WTC11 (cell line): Measurements from ENCODE around the gene CLSTN2. TPM values are rescaled to one million over a fixed set of nuclear protein-coding genes. Genes with fewer than 3 reads are reported as not detected.

ENCODE experiments used
- ATAC-seq: fragments of 200-7000 bp; cut with Tn5 transposase; 2 replicates; pipeline ENCODE4 v1.10.0; 2021; ENCODE audit warnings: mild to moderate bottlenecking, moderate library complexity
- CTCF ChIA-PET: fragments of 300-600 bp; sonication (Branson Sonifier 250); formaldehyde crosslinking; loops from one replicate; lab custom pipeline; 2021; ENCODE audit warnings: antibody characterized with exemption; lab: Charles Lee
- POLR2A ChIA-PET: fragments of 350-600 bp; sonication (Branson Sonifier 250); formaldehyde crosslinking; loops from one replicate; lab custom pipeline; 2021; ENCODE audit warnings: antibody characterized with exemption; lab: Charles Lee
- DNase-seq: peaks from one replicate; pipeline ENCODE4 v3.0.0; 2021; ENCODE audit warnings: low spot score
- H3K27ac Mint-ChIP-seq: 2 replicates; pipeline ENCODE4 v1.8.0; 2021; ENCODE audit warnings: mixed read lengths
- H3K27me3 Mint-ChIP-seq: 2 replicates; pipeline ENCODE4 v1.8.0; 2021; ENCODE audit warnings: low read depth, mild to moderate bottlenecking, moderate library complexity, mixed read lengths
- H3K36me3 Mint-ChIP-seq: 2 replicates; pipeline ENCODE4 v1.8.0; 2021; ENCODE audit warnings: mixed read lengths
- H3K4me1 Mint-ChIP-seq: 2 replicates; pipeline ENCODE4 v1.8.0; 2022; ENCODE audit warnings: mixed read lengths
- H3K4me3 Mint-ChIP-seq: 2 replicates; pipeline ENCODE4 v1.8.0; 2021; ENCODE audit warnings: mild to moderate bottlenecking, moderate library complexity, mixed read lengths
- H3K9me3 Mint-ChIP-seq: 2 replicates; pipeline ENCODE4 v1.8.0; 2021; ENCODE audit warnings: mixed read lengths
- AFF4 ChIP-seq: sonication (generic); formaldehyde crosslinking; IDR thresholded peaks from 2 replicates; pipeline ENCODE4 v1.8.1; 2023; ENCODE audit warnings: mild to moderate bottlenecking, missing genetic modification reagents, borderline replicate concordance
- ARID4B ChIP-seq: sonication (generic); formaldehyde crosslinking; IDR thresholded peaks from 2 replicates; pipeline ENCODE4 v1.8.0; 2023; ENCODE audit warnings: missing genetic modification reagents, mild to moderate bottlenecking, borderline replicate concordance
- E2F5 ChIP-seq: sonication (generic); formaldehyde crosslinking; IDR thresholded peaks from 2 replicates; pipeline ENCODE4 v1.8.1; 2022; ENCODE audit warnings: mild to moderate bottlenecking, moderate library complexity, missing genetic modification reagents
- EMX1 ChIP-seq: fragments of 250-450 bp; sonication (Bioruptor Pico); IDR thresholded peaks from 2 replicates; pipeline ENCODE4 v1.8.0; 2021; ENCODE audit warnings: mild to moderate bottlenecking
- ESRRA ChIP-seq: sonication (generic); formaldehyde crosslinking; IDR thresholded peaks from 2 replicates; pipeline ENCODE4 v1.8.1; 2022; ENCODE audit warnings: mild to moderate bottlenecking, missing genetic modification reagents, borderline replicate concordance
- ETV6 ChIP-seq: sonication (generic); formaldehyde crosslinking; IDR thresholded peaks from 2 replicates; pipeline ENCODE4 v1.8.1; 2022; ENCODE audit warnings: mild to moderate bottlenecking, missing genetic modification reagents
- FOXJ3 ChIP-seq: sonication (generic); formaldehyde crosslinking; IDR thresholded peaks from 2 replicates; pipeline ENCODE4 v1.9.0; 2021; ENCODE audit warnings: missing genetic modification reagents, mild to moderate bottlenecking, borderline replicate concordance
- FOXK1 ChIP-seq: sonication (generic); formaldehyde crosslinking; IDR thresholded peaks from 2 replicates; pipeline ENCODE4 v1.8.0; 2022; ENCODE audit warnings: mild to moderate bottlenecking, moderate library complexity, missing genetic modification reagents
- FOXP1 ChIP-seq: sonication (generic); formaldehyde crosslinking; IDR thresholded peaks from 2 replicates; pipeline ENCODE4 v1.8.0; 2022; ENCODE audit warnings: missing genetic modification reagents, mild to moderate bottlenecking, moderate library complexity, borderline replicate concordance
- GABPB1 ChIP-seq: sonication (generic); formaldehyde crosslinking; IDR thresholded peaks from 2 replicates; pipeline ENCODE4 v1.8.1; 2023; ENCODE audit warnings: mild to moderate bottlenecking, missing genetic modification reagents
- IRF1 ChIP-seq: sonication (generic); formaldehyde crosslinking; IDR thresholded peaks from 2 replicates; pipeline ENCODE4 v1.8.0; 2023; ENCODE audit warnings: missing genetic modification reagents
- MLX ChIP-seq: sonication (generic); formaldehyde crosslinking; IDR thresholded peaks from 2 replicates; pipeline ENCODE4 v1.8.1; 2023; ENCODE audit warnings: mild to moderate bottlenecking, missing genetic modification reagents, moderate library complexity
- MXD4 ChIP-seq: fragments of 250-450 bp; sonication (Bioruptor Pico); IDR thresholded peaks from 2 replicates; pipeline ENCODE4 v1.8.0; 2021; ENCODE audit warnings: mild to moderate bottlenecking, moderate library complexity, borderline replicate concordance
- MYBL2 ChIP-seq: sonication (generic); formaldehyde crosslinking; IDR thresholded peaks from 2 replicates; pipeline ENCODE4 v1.8.1; 2023; ENCODE audit warnings: mild to moderate bottlenecking, moderate library complexity, missing genetic modification reagents
- NR3C1 ChIP-seq: sonication (generic); formaldehyde crosslinking; conservative IDR thresholded peaks from 2 replicates; pipeline ENCODE4 v1.8.1; 2023; ENCODE audit warnings: low read depth, mild to moderate bottlenecking, missing genetic modification reagents
- PREB ChIP-seq: sonication (generic); formaldehyde crosslinking; IDR thresholded peaks from 2 replicates; pipeline ENCODE4 v1.8.1; 2022; ENCODE audit warnings: mild to moderate bottlenecking, missing genetic modification reagents, moderate library complexity, borderline replicate concordance
- PRRX2 ChIP-seq: fragments of 250-450 bp; sonication (Bioruptor Pico); IDR thresholded peaks from 2 replicates; pipeline ENCODE4 v1.8.0; 2021; ENCODE audit warnings: mild to moderate bottlenecking
- SP1 ChIP-seq: sonication (generic); formaldehyde crosslinking; conservative IDR thresholded peaks from 2 replicates; pipeline ENCODE4 v1.8.1; 2022; ENCODE audit warnings: missing genetic modification reagents
- ZNF512 ChIP-seq: sonication (generic); formaldehyde crosslinking; IDR thresholded peaks from 2 replicates; pipeline ENCODE4 v1.8.1; 2022; ENCODE audit warnings: missing genetic modification reagents, borderline replicate concordance
- total RNA-seq: library from RNA; stranded (reverse); gene quantifications from 3 replicates; pipeline ENCODE4 v1.2.3, GENCODE V29; 2021

The CLSTN2 gene
- total RNA-seq, 1 experiment from 2014 or later, result 0.35 TPM

- peaks cover 4% of the 10 kb centered on the region; the same call in 1 of the 2 replicates for H3K27me3 Mint-ChIP-seq
- TF ChIP-seq E2F5 (CRISPR knock-in tag) (no peak), FOXJ3 (CRISPR knock-in tag) (no peak), ETV6 (CRISPR knock-in tag) (no peak), EMX1 (CRISPR knock-in tag) (no peak), NR3C1 (CRISPR knock-in tag) (no peak), SP1 (no peak), MYBL2 (CRISPR knock-in tag) (no peak), IRF1 (no peak)
- POLR2A ChIA-PET, result interaction anchor here (0.5 kb wide), 1 partner anchor 336 kb away, joined by 5 read pairs; no protein-coding TSS in a partner anchor
- no peaks in the 10 kb centered on the region for H3K36me3 Mint-ChIP-seq
- DNase-seq (no peak), ATAC-seq (no peak)
- H3K4me1 Mint-ChIP-seq, result peaks cover 8% of the 10 kb centered on the region; the same call in 1 of the 2 replicates
- no peak overlapping the region for H3K4me3 Mint-ChIP-seq
- CTCF ChIA-PET, result no interaction called here
- no peaks in the 10 kb centered on the region for H3K9me3 Mint-ChIP-seq
- no peak overlapping the region for H3K27ac Mint-ChIP-seq
Measured at GRCh38 chr3:140541975-140542653, 607.1 kb downstream of the CLSTN2 start.

GRCh38 chr3:140545197-140545596 lies 610.2 kb downstream of the CLSTN2 start:
- H3K4me3 Mint-ChIP-seq, result no peak overlapping the region
- H3K36me3 Mint-ChIP-seq, result no peaks in the 10 kb centered on the region
- ATAC-seq (no peak), DNase-seq (no peak)
- ChIA-PET CTCF (interaction anchor here (1.4 kb wide), 1 partner anchor 417 kb away, joined by 5 read pairs; no protein-coding TSS in a partner anchor), POLR2A (no interaction called here)
- peaks cover 8% of the 10 kb centered on the region; the same call in 1 of the 2 replicates for H3K4me1 Mint-ChIP-seq
- no peaks in the 10 kb centered on the region for H3K9me3 Mint-ChIP-seq
- H3K27me3 Mint-ChIP-seq, result no peaks in the 10 kb centered on the region
- no peak overlapping the region for H3K27ac Mint-ChIP-seq
- TF ChIP-seq AFF4 (CRISPR knock-in tag) (no peak), GABPB1 (CRISPR knock-in tag) (no peak), ZNF512 (CRISPR knock-in tag) (no peak), FOXK1 (CRISPR knock-in tag) (no peak), PREB (CRISPR knock-in tag) (no peak), MXD4 (no peak), ESRRA (CRISPR knock-in tag) (no peak), PRRX2 (CRISPR knock-in tag) (no peak), ARID4B (CRISPR knock-in tag) (no peak), FOXP1 (no peak), MLX (CRISPR knock-in tag) (no peak), ETV6 (CRISPR knock-in tag) (no peak)
